ENCODE measurements around the gene RARS1.

GRCh38 chr5:168468836-168469235 is 17.4 kb upstream of the RARS1 start:
- TF ChIP-seq SMAD3 (CRISPR knock-in tag; IDR thresholded peaks at IDR 0.05; ENCODE audit: borderline replicate concordance): no peak
- TF ChIP-seq TP53 (CRISPR knock-in tag; IDR thresholded peaks at IDR 0.05): no peak
- TF ChIP-seq, protein P1, sequence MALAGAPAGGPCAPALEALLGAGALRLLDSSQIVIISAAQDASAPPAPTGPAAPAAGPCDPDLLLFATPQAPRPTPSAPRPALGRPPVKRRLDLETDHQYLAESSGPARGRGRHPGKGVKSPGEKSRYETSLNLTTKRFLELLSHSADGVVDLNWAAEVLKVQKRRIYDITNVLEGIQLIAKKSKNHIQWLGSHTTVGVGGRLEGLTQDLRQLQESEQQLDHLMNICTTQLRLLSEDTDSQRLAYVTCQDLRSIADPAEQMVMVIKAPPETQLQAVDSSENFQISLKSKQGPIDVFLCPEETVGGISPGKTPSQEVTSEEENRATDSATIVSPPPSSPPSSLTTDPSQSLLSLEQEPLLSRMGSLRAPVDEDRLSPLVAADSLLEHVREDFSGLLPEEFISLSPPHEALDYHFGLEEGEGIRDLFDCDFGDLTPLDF (CRISPR knock-in tag; IDR thresholded peaks at IDR 0.05): no peak
- TF ChIP-seq, protein P2, sequence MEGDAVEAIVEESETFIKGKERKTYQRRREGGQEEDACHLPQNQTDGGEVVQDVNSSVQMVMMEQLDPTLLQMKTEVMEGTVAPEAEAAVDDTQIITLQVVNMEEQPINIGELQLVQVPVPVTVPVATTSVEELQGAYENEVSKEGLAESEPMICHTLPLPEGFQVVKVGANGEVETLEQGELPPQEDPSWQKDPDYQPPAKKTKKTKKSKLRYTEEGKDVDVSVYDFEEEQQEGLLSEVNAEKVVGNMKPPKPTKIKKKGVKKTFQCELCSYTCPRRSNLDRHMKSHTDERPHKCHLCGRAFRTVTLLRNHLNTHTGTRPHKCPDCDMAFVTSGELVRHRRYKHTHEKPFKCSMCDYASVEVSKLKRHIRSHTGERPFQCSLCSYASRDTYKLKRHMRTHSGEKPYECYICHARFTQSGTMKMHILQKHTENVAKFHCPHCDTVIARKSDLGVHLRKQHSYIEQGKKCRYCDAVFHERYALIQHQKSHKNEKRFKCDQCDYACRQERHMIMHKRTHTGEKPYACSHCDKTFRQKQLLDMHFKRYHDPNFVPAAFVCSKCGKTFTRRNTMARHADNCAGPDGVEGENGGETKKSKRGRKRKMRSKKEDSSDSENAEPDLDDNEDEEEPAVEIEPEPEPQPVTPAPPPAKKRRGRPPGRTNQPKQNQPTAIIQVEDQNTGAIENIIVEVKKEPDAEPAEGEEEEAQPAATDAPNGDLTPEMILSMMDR (IDR thresholded peaks at IDR 0.05): no peak
- TF ChIP-seq MAX (CRISPR knock-in tag; IDR thresholded peaks at IDR 0.05): no peak
- TF ChIP-seq, protein P3, sequence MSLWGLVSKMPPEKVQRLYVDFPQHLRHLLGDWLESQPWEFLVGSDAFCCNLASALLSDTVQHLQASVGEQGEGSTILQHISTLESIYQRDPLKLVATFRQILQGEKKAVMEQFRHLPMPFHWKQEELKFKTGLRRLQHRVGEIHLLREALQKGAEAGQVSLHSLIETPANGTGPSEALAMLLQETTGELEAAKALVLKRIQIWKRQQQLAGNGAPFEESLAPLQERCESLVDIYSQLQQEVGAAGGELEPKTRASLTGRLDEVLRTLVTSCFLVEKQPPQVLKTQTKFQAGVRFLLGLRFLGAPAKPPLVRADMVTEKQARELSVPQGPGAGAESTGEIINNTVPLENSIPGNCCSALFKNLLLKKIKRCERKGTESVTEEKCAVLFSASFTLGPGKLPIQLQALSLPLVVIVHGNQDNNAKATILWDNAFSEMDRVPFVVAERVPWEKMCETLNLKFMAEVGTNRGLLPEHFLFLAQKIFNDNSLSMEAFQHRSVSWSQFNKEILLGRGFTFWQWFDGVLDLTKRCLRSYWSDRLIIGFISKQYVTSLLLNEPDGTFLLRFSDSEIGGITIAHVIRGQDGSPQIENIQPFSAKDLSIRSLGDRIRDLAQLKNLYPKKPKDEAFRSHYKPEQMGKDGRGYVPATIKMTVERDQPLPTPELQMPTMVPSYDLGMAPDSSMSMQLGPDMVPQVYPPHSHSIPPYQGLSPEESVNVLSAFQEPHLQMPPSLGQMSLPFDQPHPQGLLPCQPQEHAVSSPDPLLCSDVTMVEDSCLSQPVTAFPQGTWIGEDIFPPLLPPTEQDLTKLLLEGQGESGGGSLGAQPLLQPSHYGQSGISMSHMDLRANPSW (CRISPR knock-in tag; conservative IDR thresholded peaks at IDR 0.05; ENCODE audit: low read depth): no peak
- no peak for TF ChIP-seq NFYB (CRISPR knock-in tag; conservative IDR thresholded peaks at IDR 0.05; ENCODE audit: low read depth)
- TF ChIP-seq PRDM15 (CRISPR knock-in tag; IDR thresholded peaks at IDR 0.05): no peak
- TF ChIP-seq CREB1 (CRISPR knock-in tag; IDR thresholded peaks at IDR 0.05): no peak
